T-helper 2 cell treated with Interferon-gamma antibody and Interleukin-4, amounts not matched to agents 5 μg/mL and 100 μg/mL, for 36 hours (primary cell): ENCODE results near the gene PPP1CB.

Source experiments
- DNase-seq: peaks from one replicate; pipeline ENCODE4 v3.0.0; 2021; ENCODE audit warnings: low spot score
- H3K27ac Mint-ChIP-seq: one replicate; pipeline ENCODE4 v1.8.0; 2021; ENCODE audit warnings: mild to moderate bottlenecking, mixed read lengths
- H3K27me3 Mint-ChIP-seq: one replicate; pipeline ENCODE4 v1.8.0; 2021; ENCODE audit warnings: low read depth, mixed read lengths
- H3K36me3 Mint-ChIP-seq: one replicate; pipeline ENCODE4 v1.8.0; 2021; ENCODE audit warnings: low read depth, mixed read lengths
- H3K4me1 Mint-ChIP-seq: one replicate; pipeline ENCODE4 v1.8.0; 2021; ENCODE audit warnings: low read depth, mixed read lengths
- H3K4me3 Mint-ChIP-seq: one replicate; pipeline ENCODE4 v1.8.0; 2022; ENCODE audit warnings: mild to moderate bottlenecking, moderate library complexity, mixed read lengths
- H3K9me3 Mint-ChIP-seq: one replicate; pipeline ENCODE4 v1.8.0; 2021; ENCODE audit warnings: mixed read lengths

PPP1CB gene

GRCh38 chr2:28751252-28751955, at the start of gene PPP1CB:
PPP1CB (plus strand) TSS chr2:28751830; CDS start chr2:28752125, 295 bp downstream.
- Mint-ChIP-seq H3K9me3 (no peaks in the 10 kb centered on the region), H3K27ac (peak within 1 kb of the TSS; percentile 96), H3K27me3 (no peaks in the 10 kb centered on the region), H3K36me3 (peaks cover 16% of the 10 kb centered on the region), H3K4me3 (peak within 1 kb of the TSS; percentile 92), H3K4me1 (peaks cover 53% of the 10 kb centered on the region)
- DNase-seq: peak; percentile 97

- Mint-ChIP-seq H3K27me3 (no peaks in the 10 kb centered on the region), H3K4me1 (peaks cover 4% of the 10 kb centered on the region), H3K4me3 (no peak overlapping the region), H3K9me3 (peaks cover 16% of the 10 kb centered on the region), H3K27ac (no peak overlapping the region), H3K36me3 (no peaks in the 10 kb centered on the region)
- DNase-seq: no peak
These were observed 49.2 kb upstream of the PPP1CB start for GRCh38 chr2:28702415-28702861.

- no peaks in the 10 kb centered on the region for H3K27me3 Mint-ChIP-seq
- no peak for DNase-seq
- H3K36me3 Mint-ChIP-seq: no peaks in the 10 kb centered on the region
These were observed 48.8 kb upstream of the PPP1CB start for GRCh38 chr2:28702878-28703277.

GRCh38 chr2:28704621-28705020, 47.0 kb upstream of the PPP1CB start:
- H3K27ac Mint-ChIP-seq: no peak overlapping the region
- H3K4me1 Mint-ChIP-seq: peaks cover 4% of the 10 kb centered on the region
- DNase-seq: no peak
- no peaks in the 10 kb centered on the region for H3K27me3 Mint-ChIP-seq
- no peaks in the 10 kb centered on the region for H3K36me3 Mint-ChIP-seq
- H3K4me3 Mint-ChIP-seq: no peak overlapping the region
- H3K9me3 Mint-ChIP-seq: peaks cover 16% of the 10 kb centered on the region

More at GRCh38 chr2:28702878-28703277, 48.8 kb upstream of the PPP1CB start:
- Mint-ChIP-seq H3K9me3 (peaks cover 16% of the 10 kb centered on the region), H3K4me1 (peaks cover 4% of the 10 kb centered on the region), H3K4me3 (no peak overlapping the region), H3K27ac (no peak overlapping the region)

GRCh38 chr2:28705751-28706440, 45.7 kb upstream of the PPP1CB start:
- Mint-ChIP-seq H3K4me3 (no peak overlapping the region), H3K27ac (no peak overlapping the region), H3K9me3 (peaks cover 16% of the 10 kb centered on the region), H3K27me3 (no peaks in the 10 kb centered on the region), H3K36me3 (no peaks in the 10 kb centered on the region), H3K4me1 (peaks cover 4% of the 10 kb centered on the region)
- no peak for DNase-seq

GRCh38 chr2:28707592-28707991, 44.0 kb upstream of the PPP1CB start:
- H3K36me3 Mint-ChIP-seq: no peaks in the 10 kb centered on the region
- no peaks in the 10 kb centered on the region for H3K27me3 Mint-ChIP-seq
- no peak for DNase-seq
- H3K27ac Mint-ChIP-seq: no peak overlapping the region
- peaks cover 6% of the 10 kb centered on the region for H3K4me1 Mint-ChIP-seq
- H3K4me3 Mint-ChIP-seq: no peak overlapping the region
- H3K9me3 Mint-ChIP-seq: peaks cover 16% of the 10 kb centered on the region

GRCh38 chr2:28709101-28709500, 42.5 kb upstream of the PPP1CB start:
- DNase-seq: no peak
- Mint-ChIP-seq H3K27me3 (no peaks in the 10 kb centered on the region), H3K36me3 (no peaks in the 10 kb centered on the region), H3K4me1 (peaks cover 10% of the 10 kb centered on the region), H3K4me3 (no peak overlapping the region), H3K9me3 (peaks cover 16% of the 10 kb centered on the region), H3K27ac (no peak overlapping the region)

GRCh38 chr2:28710545-28710944, 41.1 kb upstream of the PPP1CB start:
- Mint-ChIP-seq H3K36me3 (no peaks in the 10 kb centered on the region), H3K27ac (no peak overlapping the region), H3K4me3 (no peak overlapping the region), H3K4me1 (peaks cover 7% of the 10 kb centered on the region), H3K9me3 (peaks cover 6% of the 10 kb centered on the region), H3K27me3 (no peaks in the 10 kb centered on the region)
- no peak for DNase-seq

GRCh38 chr2:28713577-28714298, 37.9 kb upstream of the PPP1CB start:
- Mint-ChIP-seq H3K36me3 (no peaks in the 10 kb centered on the region), H3K27ac (no peak overlapping the region), H3K27me3 (no peaks in the 10 kb centered on the region), H3K4me1 (peaks cover 14% of the 10 kb centered on the region), H3K4me3 (no peak overlapping the region), H3K9me3 (no peaks in the 10 kb centered on the region)
- no peak for DNase-seq

- no peaks in the 10 kb centered on the region for H3K9me3 Mint-ChIP-seq
- H3K4me3 Mint-ChIP-seq: no peak overlapping the region
- no peaks in the 10 kb centered on the region for H3K36me3 Mint-ChIP-seq
- no peak for DNase-seq
- no peak overlapping the region for H3K27ac Mint-ChIP-seq
- peaks cover 14% of the 10 kb centered on the region for H3K4me1 Mint-ChIP-seq
- H3K27me3 Mint-ChIP-seq: no peaks in the 10 kb centered on the region
These were observed 35.3 kb upstream of the PPP1CB start for GRCh38 chr2:28716265-28716865.

GRCh38 chr2:28717339-28717758, 34.3 kb upstream of the PPP1CB start:
- no peak overlapping the region for H3K4me3 Mint-ChIP-seq
- no peaks in the 10 kb centered on the region for H3K36me3 Mint-ChIP-seq
- peaks cover 12% of the 10 kb centered on the region for H3K4me1 Mint-ChIP-seq
- no peak for DNase-seq
- no peak overlapping the region for H3K27ac Mint-ChIP-seq
- H3K27me3 Mint-ChIP-seq: no peaks in the 10 kb centered on the region
- no peaks in the 10 kb centered on the region for H3K9me3 Mint-ChIP-seq

- H3K4me1 Mint-ChIP-seq: peaks cover 7% of the 10 kb centered on the region
- no peak overlapping the region for H3K4me3 Mint-ChIP-seq
- no peaks in the 10 kb centered on the region for H3K9me3 Mint-ChIP-seq
- no peaks in the 10 kb centered on the region for H3K36me3 Mint-ChIP-seq
- DNase-seq: no peak
- no peak overlapping the region for H3K27ac Mint-ChIP-seq
- H3K27me3 Mint-ChIP-seq: no peaks in the 10 kb centered on the region
These were observed 31.3 kb upstream of the PPP1CB start for GRCh38 chr2:28720345-28720744.

GRCh38 chr2:28721601-28722191, 29.9 kb upstream of the PPP1CB start:
- DNase-seq: no peak
- H3K27me3 Mint-ChIP-seq: no peaks in the 10 kb centered on the region
- no peaks in the 10 kb centered on the region for H3K36me3 Mint-ChIP-seq
- H3K27ac Mint-ChIP-seq: no peak overlapping the region
- peaks cover 2% of the 10 kb centered on the region for H3K4me1 Mint-ChIP-seq
- H3K9me3 Mint-ChIP-seq: no peaks in the 10 kb centered on the region
- no peak overlapping the region for H3K4me3 Mint-ChIP-seq
